SK-N-SH (cell line): ENCODE results near the gene THSD4.

ENCODE experiments used
- GABPA ChIP-seq: IDR thresholded peaks from 2 replicates; pipeline ENCODE4 v1.4.0; 2012; ENCODE audit warnings: low read depth, mild to moderate bottlenecking
- TF ChIP-seq, protein P1 (sequence below): fragments of 200-600 bp; sonication (generic); IDR thresholded peaks from 2 replicates; pipeline ENCODE4 v1.6.1; 2017; ENCODE audit warnings: antibody characterized with exemption, mild to moderate bottlenecking, moderate library complexity

DNA sequence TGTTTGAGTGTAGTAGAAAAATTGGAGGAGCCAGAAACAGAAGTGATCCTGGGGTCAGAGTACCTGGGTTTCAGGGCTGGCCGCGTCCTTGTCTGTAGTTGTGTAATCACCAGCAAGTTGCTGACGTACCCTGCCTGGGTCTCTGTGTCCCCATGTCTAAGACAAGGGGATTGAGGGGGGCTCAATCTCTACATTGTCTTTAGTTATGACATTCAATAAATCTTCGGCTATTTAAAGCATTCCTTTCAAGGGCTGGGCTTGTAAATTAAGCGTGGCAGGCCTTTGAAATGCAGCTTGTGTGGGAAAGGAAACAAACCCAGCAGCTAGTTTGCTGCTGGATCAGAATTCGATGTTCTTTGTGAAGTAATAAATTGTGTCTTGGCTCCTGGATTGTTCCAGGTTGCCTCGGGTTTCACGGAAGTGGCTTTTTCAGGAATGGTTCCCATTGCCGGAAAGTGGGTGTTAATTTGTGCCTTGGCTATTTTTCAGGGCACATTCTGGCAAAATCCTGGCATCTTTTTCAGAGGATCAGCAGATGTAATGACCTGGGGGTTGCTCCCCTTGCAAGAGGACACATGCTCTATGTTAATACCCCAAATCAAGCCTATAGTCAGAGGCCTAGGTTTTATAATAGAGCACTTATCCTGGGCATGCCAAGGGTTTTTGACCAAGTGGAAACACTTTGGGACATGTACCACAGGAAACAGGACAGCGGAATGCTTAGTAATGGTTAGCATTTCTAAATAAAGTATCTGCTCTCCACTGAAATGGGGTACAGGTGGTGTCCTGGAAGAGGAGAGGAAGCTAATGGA lies 400.3 kb downstream of the THSD4 start:
- TF ChIP-seq GABPA = no peak
- TF ChIP-seq, protein P1, sequence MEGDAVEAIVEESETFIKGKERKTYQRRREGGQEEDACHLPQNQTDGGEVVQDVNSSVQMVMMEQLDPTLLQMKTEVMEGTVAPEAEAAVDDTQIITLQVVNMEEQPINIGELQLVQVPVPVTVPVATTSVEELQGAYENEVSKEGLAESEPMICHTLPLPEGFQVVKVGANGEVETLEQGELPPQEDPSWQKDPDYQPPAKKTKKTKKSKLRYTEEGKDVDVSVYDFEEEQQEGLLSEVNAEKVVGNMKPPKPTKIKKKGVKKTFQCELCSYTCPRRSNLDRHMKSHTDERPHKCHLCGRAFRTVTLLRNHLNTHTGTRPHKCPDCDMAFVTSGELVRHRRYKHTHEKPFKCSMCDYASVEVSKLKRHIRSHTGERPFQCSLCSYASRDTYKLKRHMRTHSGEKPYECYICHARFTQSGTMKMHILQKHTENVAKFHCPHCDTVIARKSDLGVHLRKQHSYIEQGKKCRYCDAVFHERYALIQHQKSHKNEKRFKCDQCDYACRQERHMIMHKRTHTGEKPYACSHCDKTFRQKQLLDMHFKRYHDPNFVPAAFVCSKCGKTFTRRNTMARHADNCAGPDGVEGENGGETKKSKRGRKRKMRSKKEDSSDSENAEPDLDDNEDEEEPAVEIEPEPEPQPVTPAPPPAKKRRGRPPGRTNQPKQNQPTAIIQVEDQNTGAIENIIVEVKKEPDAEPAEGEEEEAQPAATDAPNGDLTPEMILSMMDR = no peak
